H1 (cell line): Measurements from ENCODE around the gene IL36RN. TPM values are rescaled to one million over a fixed set of nuclear protein-coding genes. Genes with fewer than 3 reads are reported as not detected.

Source experiments
- CHD7 ChIP-seq: fragments of 300-600 bp; sonication (generic); IDR thresholded peaks from 2 replicates; pipeline ENCODE4 v1.7.1; 2012; ENCODE audit warnings: low read length, moderate library complexity, mild to moderate bottlenecking, inconsistent platforms; ENCODE audit not compliant: insufficient replicate concordance
- KDM1A ChIP-seq: fragments of 200-600, 300-600 bp; sonication (generic); IDR thresholded peaks from 2 replicates; pipeline ENCODE4 v1.7.1; 2016; ENCODE audit warnings: mild to moderate bottlenecking, low read length, borderline replicate concordance
- KDM5A ChIP-seq: fragments of 200-600 bp; IDR thresholded peaks from 2 replicates; pipeline ENCODE4 v1.7.1; 2012; ENCODE audit warnings: mild to moderate bottlenecking, low read length, inconsistent platforms, mixed read lengths
- POLR2AphosphoS5 ChIP-seq: IDR thresholded peaks from 2 replicates; pipeline ENCODE4 v1.6.1; 2011; ENCODE audit warnings: low read depth, low read length
- RXRA ChIP-seq: IDR thresholded peaks from 2 replicates; pipeline ENCODE4 v1.6.1; 2011; ENCODE audit warnings: low read depth, mild to moderate bottlenecking, low read length, moderate library complexity; ENCODE audit not compliant: insufficient read depth
- polyA plus RNA-seq, 7 experiments: library from polyadenylated mRNA; depleted of rRNA in 3 of 7; stranded (reverse) in 5 of 7; unstranded in 2 of 7; fragments of >200 nt in 5 of 7; fragments of 200-250 nt in 2 of 7; gene quantifications; 1 replicate in 5 of 7; 2 replicates in 1 of 7; 4 replicates in 1 of 7; pipeline versions ENCODE4 v1.2.1 to v1.2.3, GENCODE V29; 2011 to 2013; ENCODE audit warnings: missing spikeins in 2 of 7, mixed read lengths in 2 of 7
- total RNA-seq: library from RNA; stranded (reverse); fragmentation: NEBNext Ultra II Directional; extraction: Animal tissue kit (Norgen Biotek cat#: 25700); gene quantifications from 2 replicates; pipeline ENCODE4 v1.2.1, GENCODE V29; 2021

Gene IL36RN
- total and polyA plus RNA-seq, 2 of the 8 experiments (the other 6 are each of a cell fraction or from before 2014, with no cell fraction given): not detected

GRCh38 chr2:113075600-113075999 is 16.6 kb downstream of the IL36RN start (continued):
- no peak for TF ChIP-seq CHD7
- no peak for TF ChIP-seq KDM1A
- no peak for TF ChIP-seq POLR2AphosphoS5
- TF ChIP-seq KDM5A: no peak
- TF ChIP-seq RXRA: no peak
